NCI-H446 treated with DMSO at 0.1 percent for 48 hours (cell line): ENCODE data around the gene ALK.
A peak's percentile ranks its signal among the peaks of the same experiment; 100 is the strongest.

Experiments used
- DNase-seq: peaks from one replicate; lab custom pipeline; 2025; lab: John Stamatoyannopoulos, UW

ALK gene

GRCh38 chr2:29398384-29399237 is 522.8 kb downstream of the ALK start:
- no peak for DNase-seq

GRCh38 chr2:29397713-29398112 is 523.7 kb downstream of the ALK start:
- DNase-seq, result peak; percentile 55

- no peak for DNase-seq
Observed at GRCh38 chr2:29397039-29397438, 524.3 kb downstream of the ALK start.

- no peak for DNase-seq
Observed at GRCh38 chr2:29394981-29395350, 526.4 kb downstream of the ALK start.

- no peak for DNase-seq
Observed at GRCh38 chr2:29394311-29394980, 526.9 kb downstream of the ALK start.

GRCh38 chr2:29393676-29394075 is 527.7 kb downstream of the ALK start:
- no peak for DNase-seq

- DNase-seq, result no peak
Observed at GRCh38 chr2:29392774-29393173, 528.6 kb downstream of the ALK start.

GRCh38 chr2:29390136-29390535 is 531.2 kb downstream of the ALK start:
- DNase-seq, result no peak

GRCh38 chr2:29389686-29390085 is 531.7 kb downstream of the ALK start:
- no peak for DNase-seq

GRCh38 chr2:29388071-29388470 is 533.3 kb downstream of the ALK start:
- DNase-seq, result no peak

- peak; percentile 52 for DNase-seq
Observed at GRCh38 chr2:29382486-29382885, 538.9 kb downstream of the ALK start.

GRCh38 chr2:29377788-29378187 is 543.6 kb downstream of the ALK start:
- DNase-seq, result no peak

- DNase-seq, result peak; percentile 29
Observed at GRCh38 chr2:29376541-29376940, 544.8 kb downstream of the ALK start.

GRCh38 chr2:29375843-29376242 is 545.5 kb downstream of the ALK start:
- no peak for DNase-seq

- DNase-seq, result no peak
Observed at GRCh38 chr2:29374823-29375222, 546.6 kb downstream of the ALK start.

- no peak for DNase-seq
Observed at GRCh38 chr2:29373870-29374269, 547.5 kb downstream of the ALK start.

- DNase-seq, result no peak
Observed at GRCh38 chr2:29372185-29372584, 549.2 kb downstream of the ALK start.

GRCh38 chr2:29370581-29371125 is 550.7 kb downstream of the ALK start:
- DNase-seq, result no peak

GRCh38 chr2:29370173-29370572 is 551.2 kb downstream of the ALK start:
- no peak for DNase-seq

- DNase-seq, result no peak
Observed at GRCh38 chr2:29368659-29369040, 552.7 kb downstream of the ALK start.

GRCh38 chr2:29367986-29368658 is 553.3 kb downstream of the ALK start:
- DNase-seq, result no peak

GRCh38 chr2:29363111-29363510 is 558.3 kb downstream of the ALK start:
- DNase-seq, result no peak

- DNase-seq, result no peak
Observed at GRCh38 chr2:29361231-29361630, 560.2 kb downstream of the ALK start.
